ENCODE results near the gene NTF4. TPM values are rescaled to one million over a fixed set of nuclear protein-coding genes. Genes with fewer than 3 reads are reported as not detected.
"Not testable (repeated sequence)": the region's sequence is repeated elsewhere in the genome, so short reads cannot be mapped to it uniquely, and the experiment has no call there.

NTF4 gene
- total RNA-seq, 1 experiment from 2014 or later, result 10.2 TPM

DNA sequence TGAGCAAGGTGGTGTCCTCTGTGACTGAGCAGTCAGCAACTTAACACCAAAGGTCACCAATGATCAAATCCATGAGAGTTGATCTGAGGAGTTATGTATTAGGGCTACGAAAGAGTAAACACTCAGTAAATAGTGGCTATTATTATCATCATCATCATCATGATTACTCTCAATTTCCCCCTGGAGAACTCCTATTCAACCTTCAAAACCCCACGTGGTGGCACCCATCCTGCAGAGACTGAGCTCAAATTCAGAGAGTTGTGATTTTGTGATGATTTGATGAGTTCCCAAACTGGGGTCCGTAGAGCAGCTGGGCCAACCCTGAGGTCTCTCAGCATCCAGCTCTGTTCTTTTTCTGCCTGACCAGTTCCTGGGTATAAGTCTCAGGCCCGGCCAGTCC is 14.8 kb downstream of the NTF4 start:
- BruUV-seq (replicated peaks); DNase-seq; CTCF ChIA-PET; H3K36me3 Mint-ChIP-seq (ENCODE audit: insufficient read depth, unreplicated experiment); H3K4me3 Mint-ChIP-seq (ENCODE audit: unreplicated experiment); H3K4me1 ChIP-seq; H3K27ac Mint-ChIP-seq (ENCODE audit: unreplicated experiment); H3K4me1 Mint-ChIP-seq (ENCODE audit: low read depth, unreplicated experiment); POLR2A ChIA-PET; H3K9me3 ChIP-seq; H3K27me3 Mint-ChIP-seq (ENCODE audit: insufficient read depth, unreplicated experiment); H3K4me3 ChIP-seq (ENCODE audit: low read depth, low read length); H3K27me3 ChIP-seq (replicated peaks; ENCODE audit: control insufficient read depth, insufficient read depth, low read length); intact Hi-C loops (cut with micrococcal nuclease; ENCODE audit: unreplicated experiment); H3K9me3 Mint-ChIP-seq (ENCODE audit: unreplicated experiment); H3K36me3 ChIP-seq (ENCODE audit: control insufficient read depth, insufficient read depth, low read length): not testable (repeated sequence)

DNA sequence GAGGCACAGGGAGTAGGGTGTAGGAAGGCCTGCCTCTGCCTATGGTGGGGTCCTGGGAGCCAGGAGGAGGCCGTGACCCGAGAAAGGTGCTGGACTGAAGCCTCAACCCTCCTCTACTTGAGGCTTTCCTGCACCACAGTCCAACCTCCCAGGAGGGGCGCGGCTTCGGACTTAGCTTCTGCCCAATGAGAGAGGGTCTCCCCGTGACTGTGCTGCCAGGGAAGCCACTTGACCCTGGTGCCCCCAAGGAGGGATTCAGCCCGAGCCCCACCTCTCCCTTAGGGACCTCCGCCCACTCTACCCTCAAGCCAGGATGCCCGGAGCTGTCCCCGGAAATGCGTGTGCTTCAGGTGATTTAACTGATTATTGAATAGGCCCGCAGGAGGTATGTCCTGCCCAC is 15.6 kb downstream of the NTF4 start, which contains the start of gene CGB8:
CGB8 (minus strand) TSS at position 101 of the 400 bp plus-strand sequence. CDS start 372 bp downstream, outside the sequence.
- not testable (repeated sequence) for H3K9me3 Mint-ChIP-seq (ENCODE audit: unreplicated experiment); BruUV-seq (replicated peaks)

DNA sequence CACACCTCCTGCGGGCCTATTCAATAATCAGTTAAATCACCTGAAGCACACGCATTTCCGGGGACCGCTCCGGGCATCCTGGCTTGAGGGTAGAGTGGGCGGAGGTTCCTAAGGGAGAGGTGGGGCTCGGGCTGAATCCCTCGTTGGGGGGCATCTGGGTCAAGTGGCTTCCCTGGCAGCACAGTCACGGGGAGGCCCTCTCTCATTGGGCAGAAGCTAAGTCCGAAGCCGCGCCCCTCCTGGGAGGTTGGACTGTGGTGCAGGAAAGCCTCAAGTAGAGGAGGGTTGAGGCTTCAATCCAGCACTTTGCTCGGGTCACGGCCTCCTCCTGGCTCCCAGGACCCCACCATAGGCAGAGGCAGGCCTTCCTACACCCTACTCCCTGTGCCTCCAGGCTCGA is 21.1 kb downstream of the NTF4 start, which contains the start of gene CGB5:
CGB5 (plus strand) TSS at position 301 of the 400 bp plus-strand sequence. CDS start 362 bp downstream, outside the sequence.
- H3K4me1 Mint-ChIP-seq (ENCODE audit: low read depth, unreplicated experiment); H3K9me3 ChIP-seq; H3K36me3 ChIP-seq (ENCODE audit: control insufficient read depth, insufficient read depth, low read length); intact Hi-C loops (cut with micrococcal nuclease; ENCODE audit: unreplicated experiment); H3K27ac Mint-ChIP-seq (ENCODE audit: unreplicated experiment); H3K27me3 ChIP-seq (replicated peaks; ENCODE audit: control insufficient read depth, insufficient read depth, low read length); H3K4me3 Mint-ChIP-seq (ENCODE audit: unreplicated experiment); DNase-seq; H3K4me1 ChIP-seq; CTCF ChIA-PET; H3K9me3 Mint-ChIP-seq (ENCODE audit: unreplicated experiment); H3K36me3 Mint-ChIP-seq (ENCODE audit: insufficient read depth, unreplicated experiment); POLR2A ChIA-PET; H3K27me3 Mint-ChIP-seq (ENCODE audit: insufficient read depth, unreplicated experiment); H3K4me3 ChIP-seq (ENCODE audit: low read depth, low read length); BruUV-seq (replicated peaks): not testable (repeated sequence)

More for the DNA sequence above, 15.6 kb downstream of the NTF4 start, which contains the start of gene CGB8:
- intact Hi-C loops (cut with micrococcal nuclease; ENCODE audit: unreplicated experiment); H3K4me3 ChIP-seq (ENCODE audit: low read depth, low read length); POLR2A ChIA-PET; H3K9me3 ChIP-seq; DNase-seq; H3K27me3 ChIP-seq (replicated peaks; ENCODE audit: control insufficient read depth, insufficient read depth, low read length); H3K36me3 ChIP-seq (ENCODE audit: control insufficient read depth, insufficient read depth, low read length); H3K4me1 Mint-ChIP-seq (ENCODE audit: low read depth, unreplicated experiment); H3K36me3 Mint-ChIP-seq (ENCODE audit: insufficient read depth, unreplicated experiment); H3K27me3 Mint-ChIP-seq (ENCODE audit: insufficient read depth, unreplicated experiment); H3K27ac Mint-ChIP-seq (ENCODE audit: unreplicated experiment); H3K4me3 Mint-ChIP-seq (ENCODE audit: unreplicated experiment); H3K4me1 ChIP-seq; CTCF ChIA-PET: not testable (repeated sequence)

DNA sequence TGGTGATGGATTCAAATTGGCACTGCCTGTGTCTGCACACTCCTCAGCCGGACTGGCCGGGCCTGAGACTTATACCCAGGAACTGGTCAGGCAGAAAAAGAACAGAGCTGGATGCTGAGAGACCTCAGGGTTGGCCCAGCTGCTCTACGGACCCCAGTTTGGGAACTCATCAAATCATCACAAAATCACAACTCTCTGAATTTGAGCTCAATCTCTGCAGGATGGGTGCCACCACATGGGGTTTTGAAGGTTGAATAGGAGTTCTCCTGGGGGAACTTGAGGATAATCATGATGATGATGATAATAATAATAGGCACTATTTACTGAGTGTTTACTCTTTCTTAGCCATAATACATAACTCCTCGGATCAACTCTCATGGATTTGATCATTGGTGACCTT is 22.0 kb downstream of the NTF4 start:
- DNase-seq; H3K36me3 ChIP-seq (ENCODE audit: control insufficient read depth, insufficient read depth, low read length); H3K27me3 ChIP-seq (replicated peaks; ENCODE audit: control insufficient read depth, insufficient read depth, low read length); H3K4me3 ChIP-seq (ENCODE audit: low read depth, low read length); CTCF ChIA-PET; H3K27ac Mint-ChIP-seq (ENCODE audit: unreplicated experiment); H3K4me1 Mint-ChIP-seq (ENCODE audit: low read depth, unreplicated experiment); intact Hi-C loops (cut with micrococcal nuclease; ENCODE audit: unreplicated experiment); H3K9me3 Mint-ChIP-seq (ENCODE audit: unreplicated experiment); H3K9me3 ChIP-seq; POLR2A ChIA-PET; BruUV-seq (replicated peaks); H3K27me3 Mint-ChIP-seq (ENCODE audit: insufficient read depth, unreplicated experiment); H3K4me3 Mint-ChIP-seq (ENCODE audit: unreplicated experiment); H3K36me3 Mint-ChIP-seq (ENCODE audit: insufficient read depth, unreplicated experiment); H3K4me1 ChIP-seq: not testable (repeated sequence)

DNA sequence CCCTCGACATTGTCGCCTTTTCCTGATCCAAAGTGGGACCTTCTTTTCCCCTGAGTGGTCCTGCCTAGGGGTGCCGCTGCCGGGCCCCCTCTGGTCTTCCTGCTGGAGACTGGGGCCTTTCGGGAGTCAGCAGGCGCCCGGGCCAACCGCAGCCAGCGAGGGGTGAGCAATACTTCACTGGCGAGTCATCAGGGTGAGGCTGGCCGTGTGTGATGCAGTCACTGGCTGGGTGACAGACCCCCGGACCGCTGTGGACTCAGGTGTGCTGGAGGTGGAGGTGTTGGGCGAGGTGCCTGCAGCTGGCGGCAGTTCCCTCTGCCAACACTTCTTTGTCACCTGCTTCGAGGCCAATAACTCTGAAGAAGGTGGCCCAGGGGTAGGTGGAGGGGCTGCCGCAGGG is 22.4 kb downstream of the NTF4 start:
- no peaks in the 10 kb centered on the region for H3K9me3 Mint-ChIP-seq (ENCODE audit: unreplicated experiment)
- no peaks in the 10 kb centered on the region for H3K4me1 Mint-ChIP-seq (ENCODE audit: low read depth, unreplicated experiment)
- TF ChIP-seq, protein P1, sequence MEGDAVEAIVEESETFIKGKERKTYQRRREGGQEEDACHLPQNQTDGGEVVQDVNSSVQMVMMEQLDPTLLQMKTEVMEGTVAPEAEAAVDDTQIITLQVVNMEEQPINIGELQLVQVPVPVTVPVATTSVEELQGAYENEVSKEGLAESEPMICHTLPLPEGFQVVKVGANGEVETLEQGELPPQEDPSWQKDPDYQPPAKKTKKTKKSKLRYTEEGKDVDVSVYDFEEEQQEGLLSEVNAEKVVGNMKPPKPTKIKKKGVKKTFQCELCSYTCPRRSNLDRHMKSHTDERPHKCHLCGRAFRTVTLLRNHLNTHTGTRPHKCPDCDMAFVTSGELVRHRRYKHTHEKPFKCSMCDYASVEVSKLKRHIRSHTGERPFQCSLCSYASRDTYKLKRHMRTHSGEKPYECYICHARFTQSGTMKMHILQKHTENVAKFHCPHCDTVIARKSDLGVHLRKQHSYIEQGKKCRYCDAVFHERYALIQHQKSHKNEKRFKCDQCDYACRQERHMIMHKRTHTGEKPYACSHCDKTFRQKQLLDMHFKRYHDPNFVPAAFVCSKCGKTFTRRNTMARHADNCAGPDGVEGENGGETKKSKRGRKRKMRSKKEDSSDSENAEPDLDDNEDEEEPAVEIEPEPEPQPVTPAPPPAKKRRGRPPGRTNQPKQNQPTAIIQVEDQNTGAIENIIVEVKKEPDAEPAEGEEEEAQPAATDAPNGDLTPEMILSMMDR (IDR thresholded peaks at IDR 0.05; ENCODE audit: insufficient read depth in 1 of 2, low read depth in 1 of 2, low read length in 1 of 2, severe bottlenecking in 1 of 2, unreplicated experiment in 1 of 2), result no peak
- Histone ChIP-seq H3K4me1 (no peaks in the 10 kb centered on the region), H3K4me3 (ENCODE audit: low read depth, low read length) (no peak overlapping the region), H3K9me3 (no peaks in the 10 kb centered on the region), H3K36me3 (ENCODE audit: control insufficient read depth, insufficient read depth, low read length) (no peaks in the 10 kb centered on the region), H3K27me3 (replicated peaks; ENCODE audit: control insufficient read depth, insufficient read depth, low read length) (no peaks in the 10 kb centered on the region)
- H3K4me3 Mint-ChIP-seq (ENCODE audit: unreplicated experiment), result no peak overlapping the region
- DNase-seq, result no peak
- H3K27me3 Mint-ChIP-seq (ENCODE audit: insufficient read depth, unreplicated experiment), result no peaks in the 10 kb centered on the region
- intact Hi-C loops (cut with micrococcal nuclease; ENCODE audit: unreplicated experiment), result no loop called here
- H3K36me3 Mint-ChIP-seq (ENCODE audit: insufficient read depth, unreplicated experiment), result no peaks in the 10 kb centered on the region
- ChIA-PET CTCF (no interaction called here), POLR2A (no interaction called here)
- H3K27ac Mint-ChIP-seq (ENCODE audit: unreplicated experiment), result no peak overlapping the region
- BruUV-seq (replicated peaks), result no TSS peak

DNA sequence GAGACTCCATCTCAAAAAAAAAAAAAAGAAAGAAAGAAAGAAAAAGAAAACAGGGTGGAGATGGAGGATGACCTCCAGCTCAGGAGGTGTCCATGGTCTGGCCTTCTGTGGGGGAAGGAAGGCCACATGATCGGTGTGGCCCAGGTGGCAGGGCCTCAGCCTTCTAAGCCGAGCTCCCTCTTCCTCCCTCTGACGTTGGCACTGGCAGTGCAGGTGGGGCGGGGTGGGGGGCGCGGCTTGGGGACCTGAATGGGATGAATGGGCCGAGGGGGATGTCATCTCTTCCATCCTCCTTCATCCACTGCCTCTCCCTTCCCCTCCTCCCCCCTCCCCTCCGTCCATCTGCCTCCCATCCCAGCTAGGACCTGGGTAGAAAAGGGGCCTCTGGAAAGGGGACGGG is 24.9 kb downstream of the NTF4 start:
- H3K27me3 ChIP-seq (replicated peaks; ENCODE audit: control insufficient read depth, insufficient read depth, low read length); H3K9me3 Mint-ChIP-seq (ENCODE audit: unreplicated experiment); H3K36me3 Mint-ChIP-seq (ENCODE audit: insufficient read depth, unreplicated experiment); H3K27ac Mint-ChIP-seq (ENCODE audit: unreplicated experiment); H3K9me3 ChIP-seq; H3K27me3 Mint-ChIP-seq (ENCODE audit: insufficient read depth, unreplicated experiment); H3K4me1 Mint-ChIP-seq (ENCODE audit: low read depth, unreplicated experiment); DNase-seq; H3K4me3 ChIP-seq (ENCODE audit: low read depth, low read length); BruUV-seq (replicated peaks); H3K4me3 Mint-ChIP-seq (ENCODE audit: unreplicated experiment); H3K36me3 ChIP-seq (ENCODE audit: control insufficient read depth, insufficient read depth, low read length); H3K4me1 ChIP-seq; intact Hi-C loops (cut with micrococcal nuclease; ENCODE audit: unreplicated experiment): not testable (repeated sequence)
- CTCF ChIA-PET, result interaction anchor here (0.8 kb wide), 1 partner anchor 58 kb away, joined by 3 read pairs; no protein-coding TSS in a partner anchor
- POLR2A ChIA-PET, result interaction anchor here (0.6 kb wide), 1 partner anchor 40 kb away, joined by 3 read pairs; no protein-coding TSS in a partner anchor

All from Caco-2 (cell line).